Neural cell (in vitro differentiated cells): ENCODE data around the gene GABBR2.

Source experiments
- CTCF ChIP-seq: fragments of 450-650 bp; IDR thresholded peaks from 2 replicates; pipeline ENCODE4 v1.5.1; 2014; ENCODE audit warnings: antibody characterized with exemption, mild to moderate bottlenecking, moderate library complexity; ENCODE audit not compliant: poor library complexity, severe bottlenecking
- EP300 ChIP-seq: fragments of 450-650 bp; conservative IDR thresholded peaks from 2 replicates; pipeline ENCODE4 v1.6.1; 2014; ENCODE audit warnings: antibody characterized with exemption, mild to moderate bottlenecking, moderate library complexity; ENCODE audit not compliant: poor library complexity, severe bottlenecking
- EZH2 ChIP-seq: fragments of 200-600, 300-800 bp; shearing (Covaris generic), sonication (generic); IDR thresholded peaks from 2 replicates; pipeline ENCODE4 v1.6.1; 2014; ENCODE audit warnings: antibody characterized with exemption, low read length, borderline replicate concordance, mild to moderate bottlenecking; ENCODE audit not compliant: insufficient read depth, poor library complexity, severe bottlenecking
- MXI1 ChIP-seq: fragments of 450-650 bp; conservative IDR thresholded peaks from 2 replicates; pipeline ENCODE4 v1.6.1; 2014; ENCODE audit warnings: antibody characterized with exemption, mild to moderate bottlenecking; ENCODE audit not compliant: poor library complexity, severe bottlenecking
- POLR2AphosphoS5 ChIP-seq: IDR thresholded peaks from 2 replicates; pipeline ENCODE4 v1.6.1; 2012
- RAD21 ChIP-seq: fragments of 450-650 bp; conservative IDR thresholded peaks from 2 replicates; pipeline ENCODE4 v1.6.1; 2014; ENCODE audit warnings: antibody characterized with exemption, mild to moderate bottlenecking, moderate library complexity
- REST ChIP-seq: IDR thresholded peaks from 2 replicates; pipeline ENCODE4 v1.6.1; 2012; ENCODE audit warnings: borderline replicate concordance
- SMC3 ChIP-seq: fragments of 450-650 bp; conservative IDR thresholded peaks from 2 replicates; pipeline ENCODE4 v1.6.1; 2014; ENCODE audit warnings: antibody characterized with exemption, mild to moderate bottlenecking, moderate library complexity; ENCODE audit not compliant: poor library complexity
- TAF1 ChIP-seq: IDR thresholded peaks from 2 replicates; pipeline ENCODE4 v1.6.1; 2012; ENCODE audit warnings: low read depth

GRCh38 chr9:98240475-98240874 is 468.3 kb downstream of the GABBR2 start:
- no peak for TF ChIP-seq CTCF
- TF ChIP-seq POLR2AphosphoS5: no peak
- TF ChIP-seq RAD21: no peak
- no peak for TF ChIP-seq EZH2
- TF ChIP-seq REST: no peak
- TF ChIP-seq MXI1: no peak
- TF ChIP-seq EP300: no peak
- no peak for TF ChIP-seq TAF1
- no peak for TF ChIP-seq SMC3
